NB4 (cell line): ENCODE measurements around the gene ADK.

Source experiments
- DNase-seq: peaks from one replicate; pipeline ENCODE4 v3.0.0; 2010; ENCODE audit warnings: low read depth
- H3K4me3 ChIP-seq: one replicate; pipeline ENCODE4 v1.5.1; 2011; ENCODE audit warnings: mild to moderate bottlenecking, low read depth, low read length, moderate library complexity
- CTCF ChIP-seq: IDR thresholded peaks from one replicate; pipeline ENCODE4 v1.5.1; 2012; ENCODE audit warnings: low read depth, low read length
- MAX ChIP-seq: IDR thresholded peaks from 2 replicates; pipeline ENCODE4 v1.6.1; 2011; ENCODE audit warnings: low read depth, low read length
- MYC ChIP-seq: IDR thresholded peaks from 2 replicates; pipeline ENCODE4 v1.6.1; 2011; ENCODE audit warnings: low read depth, low read length
- POLR2A ChIP-seq: IDR thresholded peaks from 2 replicates; pipeline ENCODE4 v1.6.1; 2011; ENCODE audit warnings: mild to moderate bottlenecking; ENCODE audit not compliant: insufficient read length; ENCODE audit errors: extremely low read depth

The ADK gene

GRCh38 chr10:74677951-74678350 lies 526.9 kb downstream of the ADK start:
- H3K4me3 ChIP-seq, result no peak overlapping the region
- no peak for TF ChIP-seq MAX
- no peak for TF ChIP-seq MYC
- TF ChIP-seq POLR2A, result no peak
- no peak for TF ChIP-seq CTCF
- no peak for DNase-seq

GRCh38 chr10:74681917-74682627 lies 531.1 kb downstream of the ADK start:
- TF ChIP-seq MYC (no peak), POLR2A (no peak), MAX (no peak), CTCF (no peak)
- DNase-seq, result no peak
- no peak overlapping the region for H3K4me3 ChIP-seq

- TF ChIP-seq MAX (no peak), MYC (no peak)
- peak; percentile 8 for DNase-seq
- H3K4me3 ChIP-seq, result no peak overlapping the region
These were observed 532.0 kb downstream of the ADK start for GRCh38 chr10:74683067-74683466.

- no peak for DNase-seq
- no peak overlapping the region for H3K4me3 ChIP-seq
These were observed 532.8 kb downstream of the ADK start for GRCh38 chr10:74683621-74684364.

GRCh38 chr10:74684462-74684861 lies 533.4 kb downstream of the ADK start:
- no peak overlapping the region for H3K4me3 ChIP-seq
- no peak for TF ChIP-seq MYC
- no peak for TF ChIP-seq MAX
- no peak for TF ChIP-seq CTCF
- TF ChIP-seq POLR2A, result no peak
- DNase-seq, result no peak

More at GRCh38 chr10:74683621-74684364, 532.8 kb downstream of the ADK start:
- TF ChIP-seq MAX (no peak), CTCF (no peak), MYC (no peak), POLR2A (no peak)

GRCh38 chr10:74685564-74685963 lies 534.5 kb downstream of the ADK start:
- no peak for TF ChIP-seq POLR2A
- no peak for TF ChIP-seq MAX
- TF ChIP-seq CTCF, result no peak
- no peak for TF ChIP-seq MYC
- no peak for DNase-seq

More at GRCh38 chr10:74685564-74685963, 534.5 kb downstream of the ADK start:
- no peak overlapping the region for H3K4me3 ChIP-seq
